ENCODE results near the gene FADS6.

Gene FADS6

GRCh38 chr17:74922172-74922571, 28.7 kb upstream of the FADS6 start:
- no peak for DNase-seq
- H3K27me3 ChIP-seq: peaks cover 5 to 89% of the 10 kb centered on the region in 2 donors
- H3K27ac ChIP-seq: no peak overlapping the region
- intact Hi-C loops (cut with DNase I; ENCODE audit: low total_unique reads): no loop called here
- peaks cover 0 to 25% (median 22%) of the 10 kb centered on the region in 4 donors for H3K4me1 ChIP-seq
- no peaks in the 10 kb centered on the region for H3K9me3 ChIP-seq
- no peak overlapping the region for H3K4me3 ChIP-seq
- H3K36me3 ChIP-seq: no peaks in the 10 kb centered on the region
- TF ChIP-seq CTCF (IDR thresholded peaks at IDR 0.05): no peak

- Histone ChIP-seq H3K9me3 (no peaks in the 10 kb centered on the region), H3K4me3 (no peak overlapping the region), H3K4me1 (peaks cover 0 to 25% (median 22%) of the 10 kb centered on the region in 4 donors), H3K27ac (no peak overlapping the region), H3K27me3 (peaks cover 5 to 89% of the 10 kb centered on the region in 2 donors), H3K36me3 (no peaks in the 10 kb centered on the region)
- TF ChIP-seq CTCF (IDR thresholded peaks at IDR 0.05): no peak
- intact Hi-C loops (cut with DNase I; ENCODE audit: low total_unique reads): no loop called here
- DNase-seq: no peak
Measured at GRCh38 chr17:74921769-74922168, 28.3 kb upstream of the FADS6 start.

- DNase-seq: no peak
- peaks cover 5 to 93% of the 10 kb centered on the region in 2 donors for H3K27me3 ChIP-seq
- H3K36me3 ChIP-seq: no peaks in the 10 kb centered on the region
Measured at GRCh38 chr17:74921026-74921681, 27.7 kb upstream of the FADS6 start.

GRCh38 chr17:74920642-74921025, 27.2 kb upstream of the FADS6 start:
- no peak for DNase-seq
- intact Hi-C loops (cut with DNase I; ENCODE audit: low total_unique reads): no loop called here
- Histone ChIP-seq H3K27me3 (peaks cover 5 to 93% of the 10 kb centered on the region in 2 donors), H3K9me3 (no peaks in the 10 kb centered on the region), H3K4me1 (peaks cover 0 to 25% (median 22%) of the 10 kb centered on the region in 4 donors), H3K36me3 (no peaks in the 10 kb centered on the region), H3K4me3 (no peak overlapping the region), H3K27ac (no peak overlapping the region)
- no peak for TF ChIP-seq CTCF (IDR thresholded peaks at IDR 0.05)

More at GRCh38 chr17:74921026-74921681, 27.7 kb upstream of the FADS6 start:
- Histone ChIP-seq H3K4me3 (no peak overlapping the region), H3K9me3 (no peaks in the 10 kb centered on the region), H3K4me1 (peaks cover 0 to 25% (median 22%) of the 10 kb centered on the region in 4 donors), H3K27ac (no peak overlapping the region)
- TF ChIP-seq CTCF (IDR thresholded peaks at IDR 0.05): no peak
- intact Hi-C loops (cut with DNase I; ENCODE audit: low total_unique reads): no loop called here

GRCh38 chr17:74920306-74920620, 26.8 kb upstream of the FADS6 start:
- TF ChIP-seq CTCF (IDR thresholded peaks at IDR 0.05): no peak
- H3K9me3 ChIP-seq: no peaks in the 10 kb centered on the region
- H3K27ac ChIP-seq: no peak overlapping the region
- peaks cover 0 to 25% (median 22%) of the 10 kb centered on the region in 4 donors for H3K4me1 ChIP-seq
- DNase-seq: no peak
- no peak overlapping the region for H3K4me3 ChIP-seq
- intact Hi-C loops (cut with DNase I; ENCODE audit: low total_unique reads): no loop called here
- H3K36me3 ChIP-seq: no peaks in the 10 kb centered on the region
- H3K27me3 ChIP-seq: peaks cover 5 to 93% of the 10 kb centered on the region in 2 donors

Measured in tibial artery (tissue), 4 donors.